Karpas-422 (cell line): ENCODE data around the gene ABCB9. TPM values are rescaled to one million over a fixed set of nuclear protein-coding genes. Genes with fewer than 3 reads are reported as not detected.
"Not testable (repeated sequence)": the region's sequence is repeated elsewhere in the genome, so short reads cannot be mapped to it uniquely, and the experiment has no call there.

Experiments
- DNase-seq: peaks from one replicate; pipeline ENCODE4 v3.0.0-alpha.2; 2015
- H2AFZ ChIP-seq: fragments of 200-600 bp; sonication (generic); 2 replicates; pipeline ENCODE4 v1.6.1; 2014; ENCODE audit warnings: antibody characterized with exemption, low read length, mixed read lengths
- H3K27ac ChIP-seq: fragments of 200-600 bp; sonication (generic); 2 replicates; pipeline ENCODE4 v1.5.1; 2014; ENCODE audit warnings: mild to moderate bottlenecking, low read length, moderate library complexity
- H3K27me3 ChIP-seq: fragments of 200-600 bp; sonication (generic); 2 replicates; pipeline ENCODE4 v1.6.1; 2014; ENCODE audit warnings: low read length, mixed read lengths
- H3K36me3 ChIP-seq: fragments of 200-600 bp; sonication (generic); 2 replicates; pipeline ENCODE4 v1.6.1; 2014; ENCODE audit warnings: low read length, mixed read lengths; ENCODE audit not compliant: insufficient read depth
- H3K4me1 ChIP-seq: fragments of 200-600 bp; sonication (generic); 2 replicates; pipeline ENCODE4 v1.6.1; 2014; ENCODE audit warnings: mild to moderate bottlenecking, low read length, mixed read lengths
- H3K4me2 ChIP-seq: fragments of 200-600 bp; sonication (generic); 2 replicates; pipeline ENCODE4 v1.6.1; 2014; ENCODE audit warnings: low read length, low read depth, mild to moderate bottlenecking; ENCODE audit not compliant: poor library complexity, severe bottlenecking
- H3K4me3 ChIP-seq: fragments of 200-600 bp; sonication (generic); 2 replicates; pipeline ENCODE4 v1.5.1; 2014; ENCODE audit warnings: mild to moderate bottlenecking, antibody characterized with exemption, low read length, mixed read lengths
- H3K79me2 ChIP-seq: fragments of 200-600 bp; sonication (generic); 2 replicates; pipeline ENCODE4 v1.6.1; 2014; ENCODE audit warnings: mild to moderate bottlenecking, low read length, mixed read lengths
- H3K9ac ChIP-seq: fragments of 200-600 bp; sonication (generic); 2 replicates; pipeline ENCODE4 v1.6.0; 2014; ENCODE audit warnings: low read length
- H3K9me2 ChIP-seq: fragments of 200-600 bp; sonication (generic), shearing (Covaris generic); replicated peaks from 2 replicates; pipeline ENCODE4 v1.6.0; 2014; ENCODE audit warnings: mild to moderate bottlenecking, low read length, moderate library complexity; ENCODE audit not compliant: insufficient read depth
- H3K9me3 ChIP-seq: fragments of 300-700, 200-600 bp; sonication (generic); 2 replicates; pipeline ENCODE4 v1.6.1; 2014; ENCODE audit warnings: low read length, mixed read lengths
- H4K20me1 ChIP-seq: fragments of 200-600 bp; sonication (generic); 2 replicates; pipeline ENCODE4 v1.6.1; 2014; ENCODE audit warnings: mild to moderate bottlenecking, antibody characterized with exemption, low read length, low read depth; ENCODE audit not compliant: insufficient read depth
- total RNA-seq: library from RNA; depleted of rRNA; stranded (reverse); fragments of >200 nt; shearing (Covaris generic); gene quantifications from 2 replicates; pipeline ENCODE4 v1.2.3, GENCODE V29; 2014; ENCODE audit warnings: low replicate concordance

ABCB9 gene
- total RNA-seq, 1 experiment from 2014 or later: 1.5 TPM

GRCh38 chr12:122899887-122900286, 66.4 kb downstream of the ABCB9 start:
- no peak overlapping the region for H3K27ac ChIP-seq

GRCh38 chr12:122896662-122897061, 69.6 kb downstream of the ABCB9 start:
- Histone ChIP-seq H3K4me2 (no peak overlapping the region), H3K9me3 (no peaks in the 10 kb centered on the region), H2AFZ (no peak overlapping the region), H3K9ac (no peak overlapping the region), H3K4me3 (no peak overlapping the region), H3K9me2 (no peaks in the 10 kb centered on the region), H3K36me3 (no peaks in the 10 kb centered on the region), H3K79me2 (no peaks in the 10 kb centered on the region), H3K27ac (no peak overlapping the region), H3K4me1 (peaks cover 15% of the 10 kb centered on the region), H3K27me3 (no peaks in the 10 kb centered on the region), H4K20me1 (no peaks in the 10 kb centered on the region)
- peak; percentile 34 for DNase-seq

More at GRCh38 chr12:122899887-122900286, 66.4 kb downstream of the ABCB9 start:
- no peak overlapping the region for H2AFZ ChIP-seq
- H3K4me3 ChIP-seq: no peak overlapping the region
- H3K27me3 ChIP-seq: no peaks in the 10 kb centered on the region
- no peak overlapping the region for H3K4me2 ChIP-seq
- DNase-seq: no peak
- peaks cover 17% of the 10 kb centered on the region for H3K4me1 ChIP-seq
- no peak overlapping the region for H3K9ac ChIP-seq
- no peaks in the 10 kb centered on the region for H4K20me1 ChIP-seq
- no peaks in the 10 kb centered on the region for H3K9me2 ChIP-seq
- H3K79me2 ChIP-seq: no peaks in the 10 kb centered on the region
- no peaks in the 10 kb centered on the region for H3K36me3 ChIP-seq
- H3K9me3 ChIP-seq: no peaks in the 10 kb centered on the region

GRCh38 chr12:122895704-122896636, 70.3 kb downstream of the ABCB9 start, which contains the start of gene VPS37B:
VPS37B (minus strand) TSS chr12:122896124; CDS start chr12:122896062, 62 bp downstream.
- no peaks in the 10 kb centered on the region for H3K27me3 ChIP-seq
- H3K4me1 ChIP-seq: peaks cover 22% of the 10 kb centered on the region
- H3K27ac ChIP-seq: no peak within 1 kb of the TSS
- no peaks in the 10 kb centered on the region for H3K36me3 ChIP-seq
- DNase-seq: peak; percentile 26
- no peaks in the 10 kb centered on the region for H3K79me2 ChIP-seq
- no peaks in the 10 kb centered on the region for H3K9me3 ChIP-seq
- no peak within 1 kb of the TSS for H2AFZ ChIP-seq
- no peak within 1 kb of the TSS for H3K4me3 ChIP-seq
- H3K4me2 ChIP-seq: no peak within 1 kb of the TSS
- no peaks in the 10 kb centered on the region for H4K20me1 ChIP-seq
- H3K9me2 ChIP-seq: no peaks in the 10 kb centered on the region
- no peak within 1 kb of the TSS for H3K9ac ChIP-seq

- Histone ChIP-seq H4K20me1 (no peaks in the 10 kb centered on the region), H3K4me1 (peaks cover 22% of the 10 kb centered on the region), H2AFZ (no peak overlapping the region), H3K9ac (no peak overlapping the region), H3K27me3 (no peaks in the 10 kb centered on the region), H3K4me3 (no peak overlapping the region), H3K4me2 (no peak overlapping the region), H3K36me3 (no peaks in the 10 kb centered on the region), H3K27ac (no peak overlapping the region), H3K9me3 (no peaks in the 10 kb centered on the region), H3K79me2 (no peaks in the 10 kb centered on the region), H3K9me2 (no peaks in the 10 kb centered on the region)
- DNase-seq: no peak
Observed at GRCh38 chr12:122895320-122895703, 71.0 kb downstream of the ABCB9 start.

- H3K9me2 ChIP-seq: no peaks in the 10 kb centered on the region
- H3K4me3 ChIP-seq: no peak overlapping the region
- DNase-seq: no peak
Observed at GRCh38 chr12:122894193-122895121, 71.8 kb downstream of the ABCB9 start.

GRCh38 chr12:122893208-122894153, 72.8 kb downstream of the ABCB9 start:
- no peak overlapping the region for H3K9ac ChIP-seq
- H3K9me2 ChIP-seq: no peaks in the 10 kb centered on the region
- no peaks in the 10 kb centered on the region for H3K79me2 ChIP-seq
- H3K27me3 ChIP-seq: no peaks in the 10 kb centered on the region
- no peaks in the 10 kb centered on the region for H4K20me1 ChIP-seq
- no peak overlapping the region for H2AFZ ChIP-seq
- H3K4me1 ChIP-seq: peaks cover 15% of the 10 kb centered on the region
- no peaks in the 10 kb centered on the region for H3K36me3 ChIP-seq
- H3K27ac ChIP-seq: no peak overlapping the region
- H3K9me3 ChIP-seq: no peaks in the 10 kb centered on the region
- H3K4me2 ChIP-seq: no peak overlapping the region
- no peak overlapping the region for H3K4me3 ChIP-seq
- no peak for DNase-seq

More at GRCh38 chr12:122894193-122895121, 71.8 kb downstream of the ABCB9 start:
- peaks cover 22% of the 10 kb centered on the region for H3K4me1 ChIP-seq
- no peaks in the 10 kb centered on the region for H3K79me2 ChIP-seq
- H3K36me3 ChIP-seq: no peaks in the 10 kb centered on the region
- H3K27me3 ChIP-seq: no peaks in the 10 kb centered on the region
- H3K9me3 ChIP-seq: no peaks in the 10 kb centered on the region
- H3K4me2 ChIP-seq: no peak overlapping the region
- H3K9ac ChIP-seq: no peak overlapping the region
- H3K27ac ChIP-seq: no peak overlapping the region
- no peaks in the 10 kb centered on the region for H4K20me1 ChIP-seq
- H2AFZ ChIP-seq: no peak overlapping the region

- H3K36me3 ChIP-seq, H4K20me1 ChIP-seq, H3K4me2 ChIP-seq: not testable (repeated sequence)
Observed at GRCh38 chr12:122892724-122893123, 73.5 kb downstream of the ABCB9 start.

More at GRCh38 chr12:122892724-122893123, 73.5 kb downstream of the ABCB9 start:
- not testable (repeated sequence) for H3K9me3 ChIP-seq, DNase-seq, H3K27ac ChIP-seq, H3K4me3 ChIP-seq, H3K9me2 ChIP-seq, H3K79me2 ChIP-seq, H3K9ac ChIP-seq, H3K27me3 ChIP-seq, H2AFZ ChIP-seq
- H3K4me1 ChIP-seq: peaks cover 16% of the 10 kb centered on the region
